H1 (cell line): ENCODE results near the gene TNIK. TPM values are rescaled to one million over a fixed set of nuclear protein-coding genes. Genes with fewer than 3 reads are reported as not detected.

Source experiments
- CTCF ChIA-PET: fragments of 300-600 bp; sonication (Branson Sonifier 250); formaldehyde crosslinking; loops from one replicate; lab custom pipeline; 2021; ENCODE audit not compliant: partially characterized antibody; lab: Charles Lee
- POLR2A ChIA-PET: fragments of 300-600 bp; sonication (Branson Sonifier 250); formaldehyde crosslinking; loops from one replicate; lab custom pipeline; 2021; ENCODE audit warnings: inconsistent platforms; ENCODE audit not compliant: partially characterized antibody; lab: Charles Lee
- DNase-seq, 2 experiments: peaks; one replicate each; pipeline versions ENCODE4 v3.0.0 to v3.0.0-alpha.2; 2010 to 2022; ENCODE audit warnings: low spot score in 2 of 2, low read depth in 1 of 2, mixed read lengths in 1 of 2
- FAIRE-seq: peaks from 2 replicates; lab custom pipeline; 2011; peaks lifted over from hg19 to GRCh38; lab: Jason Lieb, UNC
- H2AFZ ChIP-seq: 2 replicates; pipeline ENCODE4 v1.8.1; 2012; ENCODE audit warnings: low read length, inconsistent platforms
- H2AK5ac ChIP-seq: 2 replicates; pipeline ENCODE4 v1.6.1; 2013; ENCODE audit warnings: low read depth, low read length
- H2BK120ac ChIP-seq: replicated peaks from 2 replicates; pipeline ENCODE3; 2013; ENCODE audit warnings: low read depth, low read length, inconsistent platforms
- H2BK12ac ChIP-seq: 2 replicates; pipeline ENCODE4 v1.6.1; 2013; ENCODE audit warnings: low read depth, low read length
- H2BK15ac ChIP-seq: 2 replicates; pipeline ENCODE4 v1.6.1; 2013; ENCODE audit warnings: low read length
- H2BK20ac ChIP-seq: 2 replicates; pipeline ENCODE4 v1.6.1; 2013; ENCODE audit warnings: low read length
- H2BK5ac ChIP-seq: 2 replicates; pipeline ENCODE4 v1.6.1; 2013; ENCODE audit warnings: low read depth, low read length
- H3K14ac ChIP-seq: 2 replicates; pipeline ENCODE4 v1.6.1; 2013; ENCODE audit warnings: inconsistent platforms; ENCODE audit not compliant: insufficient read length
- H3K18ac ChIP-seq: 2 replicates; pipeline ENCODE4 v1.6.1; 2013; ENCODE audit warnings: low read length; ENCODE audit errors: extremely low read depth
- H3K23ac ChIP-seq: 2 replicates; pipeline ENCODE4 v1.6.1; 2013; ENCODE audit warnings: inconsistent platforms; ENCODE audit not compliant: insufficient read length
- H3K23me2 ChIP-seq: 2 replicates; pipeline ENCODE4 v1.6.1; 2013; ENCODE audit warnings: low read depth, low read length
- H3K27ac ChIP-seq: 2 replicates; pipeline ENCODE4 v1.6.1; 2011; ENCODE audit warnings: low read depth, low read length, inconsistent platforms
- H3K27me3 ChIP-seq, 4 experiments: replicated peaks in 1 of 4; 1 replicate in 1 of 4; 2 replicates in 3 of 4; pipeline versions ENCODE4 v1.6.1 to v1.8.1; 2011 to 2013; ENCODE audit warnings: low read length in 3 of 4, mild to moderate bottlenecking in 3 of 4, inconsistent platforms in 2 of 4, mixed read lengths in 2 of 4, moderate library complexity in 1 of 4; ENCODE audit not compliant: control insufficient read depth in 3 of 4, insufficient read depth in 3 of 4; ENCODE audit errors: extremely low read depth in 1 of 4
- H3K36me3 ChIP-seq, 4 experiments: 2 replicates each; pipeline versions ENCODE4 v1.6.1 to v1.8.1; 2011 to 2013; ENCODE audit warnings: mild to moderate bottlenecking in 4 of 4, low read length in 3 of 4, moderate library complexity in 2 of 4, control low read depth in 1 of 4, inconsistent platforms in 1 of 4; ENCODE audit not compliant: insufficient read depth in 4 of 4, control insufficient read depth in 2 of 4
- H3K4ac ChIP-seq: replicated peaks from 2 replicates; pipeline ENCODE3; 2013; ENCODE audit warnings: low read length, low read depth, mixed read lengths, inconsistent platforms; ENCODE audit not compliant: insufficient read length
- H3K4me1 ChIP-seq, 4 experiments: replicated peaks in 1 of 4; 1 replicate in 1 of 4; 2 replicates in 3 of 4; pipeline versions ENCODE4 v1.6.1 to v1.8.1; 2011 to 2013; ENCODE audit warnings: low read length in 3 of 4, inconsistent platforms in 2 of 4, mixed read lengths in 1 of 4; ENCODE audit not compliant: insufficient read depth in 4 of 4, control insufficient read depth in 3 of 4
- H3K4me2 ChIP-seq, 2 experiments: 2 replicates each; pipeline versions ENCODE4 v1.6.1 to v1.8.1; 2011 to 2013; ENCODE audit warnings: low read depth in 2 of 2, low read length in 2 of 2, control low read depth in 1 of 2, inconsistent platforms in 1 of 2, mild to moderate bottlenecking in 1 of 2; ENCODE audit not compliant: insufficient read depth in 1 of 2
- H3K4me3 ChIP-seq, 4 experiments: fragments of 200-600, 300-600 bp in 1 of 4; sonication (generic), shearing (Covaris generic), sonication (Bioruptor Twin) in 1 of 4; 2 replicates each; pipeline versions ENCODE4 v1.5.1 to v1.8.1; 2011 to 2016; ENCODE audit warnings: low read length in 4 of 4, low read depth in 3 of 4, control low read depth in 2 of 4, inconsistent platforms in 2 of 4, mild to moderate bottlenecking in 2 of 4, mixed read lengths in 1 of 4, moderate library complexity in 1 of 4; ENCODE audit not compliant: insufficient read depth in 2 of 4; ENCODE audit errors: extremely low read depth in 1 of 4
- H3K56ac ChIP-seq: replicated peaks from 2 replicates; pipeline ENCODE3; 2013; ENCODE audit warnings: low read depth, mild to moderate bottlenecking, mixed read lengths, low read length, inconsistent platforms; ENCODE audit not compliant: insufficient read length
- H3K79me1 ChIP-seq: 2 replicates; pipeline ENCODE4 v1.6.1; 2013; ENCODE audit warnings: low read depth, low read length, control low read depth
- H3K79me2 ChIP-seq, 2 experiments: 2 replicates each; pipeline versions ENCODE4 v1.6.1 to v1.8.1; 2012 to 2013; ENCODE audit warnings: low read length in 2 of 2, mild to moderate bottlenecking in 2 of 2, inconsistent platforms in 1 of 2; ENCODE audit not compliant: insufficient read depth in 2 of 2, control insufficient read depth in 1 of 2
- H3K9ac ChIP-seq, 4 experiments: replicated peaks in 1 of 4; 1 replicate in 1 of 4; 2 replicates in 3 of 4; pipeline versions ENCODE4 v1.6.1 to v1.8.1; 2011 to 2013; ENCODE audit warnings: low read depth in 3 of 4, low read length in 3 of 4, control low read depth in 2 of 4, mild to moderate bottlenecking in 2 of 4, moderate library complexity in 2 of 4, inconsistent platforms in 1 of 4; ENCODE audit errors: extremely low read depth in 1 of 4
- H3K9me3 ChIP-seq, 2 experiments: 2 replicates each; pipeline versions ENCODE4 v1.6.1 to v1.8.1; 2012 to 2013; ENCODE audit warnings: mild to moderate bottlenecking in 2 of 2, moderate library complexity in 2 of 2, control low read depth in 1 of 2, inconsistent platforms in 1 of 2, low read depth in 1 of 2, low read length in 1 of 2, mixed read lengths in 1 of 2; ENCODE audit not compliant: insufficient read depth in 2 of 2
- H4K20me1 ChIP-seq, 2 experiments: replicated peaks in 1 of 2; 2 replicates each; pipeline versions ENCODE3 to v1.8.1; 2011 to 2013; ENCODE audit warnings: inconsistent platforms in 2 of 2, low read length in 2 of 2, mild to moderate bottlenecking in 1 of 2; ENCODE audit not compliant: insufficient read depth in 2 of 2, control insufficient read depth in 1 of 2
- H4K5ac ChIP-seq: 2 replicates; pipeline ENCODE4 v1.6.1; 2013; ENCODE audit warnings: low read length, low read depth, mixed read lengths, inconsistent platforms; ENCODE audit not compliant: insufficient read length
- H4K8ac ChIP-seq: 2 replicates; pipeline ENCODE4 v1.8.0; 2013; ENCODE audit warnings: mild to moderate bottlenecking, moderate library complexity, low read length, inconsistent platforms; ENCODE audit not compliant: insufficient read depth; ENCODE audit errors: extremely low read depth
- H4K91ac ChIP-seq: replicated peaks from 2 replicates; pipeline ENCODE3; 2013; ENCODE audit warnings: low read length, mixed read lengths, inconsistent platforms; ENCODE audit not compliant: insufficient read length
- ATF3 ChIP-seq: IDR thresholded peaks from 2 replicates; pipeline ENCODE4 v1.6.1; 2011; ENCODE audit warnings: low read depth, mild to moderate bottlenecking, low read length; ENCODE audit not compliant: insufficient read depth
- BRCA1 ChIP-seq: IDR thresholded peaks from 2 replicates; pipeline ENCODE4 v1.6.1; 2012; ENCODE audit warnings: low read depth, low read length, improper control_type of control experiment
- CBX8 ChIP-seq: fragments of 300-800, 300-1000 bp; sonication (generic); IDR thresholded peaks from 2 replicates; pipeline ENCODE4 v1.7.1; 2016; ENCODE audit warnings: low read depth, low read length, borderline replicate concordance
- KDM5A ChIP-seq: fragments of 200-600 bp; IDR thresholded peaks from 2 replicates; pipeline ENCODE4 v1.7.1; 2012; ENCODE audit warnings: mild to moderate bottlenecking, low read length, inconsistent platforms, mixed read lengths
- RAD21 ChIP-seq, 2 experiments: IDR thresholded peaks in 1 of 2; conservative IDR thresholded peaks in 1 of 2; 2 replicates each; pipeline ENCODE4 v1.6.1; 2011; ENCODE audit warnings: low read depth in 2 of 2, low read length in 2 of 2, improper control_type of control experiment in 1 of 2, inconsistent platforms in 1 of 2, mild to moderate bottlenecking in 1 of 2, moderate library complexity in 1 of 2
- SIRT6 ChIP-seq: IDR thresholded peaks from one replicate; pipeline ENCODE4 v1.7.1; 2012; ENCODE audit warnings: low read length, inconsistent platforms
- polyA plus RNA-seq, 7 experiments: library from polyadenylated mRNA; depleted of rRNA in 3 of 7; stranded (reverse) in 5 of 7; unstranded in 2 of 7; fragments of >200 nt in 5 of 7; fragments of 200-250 nt in 2 of 7; gene quantifications; 1 replicate in 5 of 7; 2 replicates in 1 of 7; 4 replicates in 1 of 7; pipeline versions ENCODE4 v1.2.1 to v1.2.3, GENCODE V29; 2011 to 2013; ENCODE audit warnings: missing spikeins in 2 of 7, mixed read lengths in 2 of 7
- total RNA-seq: library from RNA; stranded (reverse); fragmentation: NEBNext Ultra II Directional; extraction: Animal tissue kit (Norgen Biotek cat#: 25700); gene quantifications from 2 replicates; pipeline ENCODE4 v1.2.1, GENCODE V29; 2021
- TF ChIP-seq, protein P1 (sequence below), 3 experiments: IDR thresholded peaks; 1 replicate in 2 of 3; 2 replicates in 1 of 3; pipeline versions ENCODE4 v1.5.1 to v1.6.1; 2011; ENCODE audit warnings: low read length in 3 of 3, mild to moderate bottlenecking in 3 of 3, inconsistent platforms in 2 of 3, low read depth in 1 of 3, moderate library complexity in 1 of 3; ENCODE audit not compliant: insufficient read depth in 1 of 3; ENCODE audit errors: control extremely low read depth in 1 of 3

TNIK gene
- total and polyA plus RNA-seq, 2 of the 8 experiments (the other 6 are each of a cell fraction or from before 2014, with no cell fraction given), result 7.4 to 42.0 TPM

- Histone ChIP-seq H2AFZ (no peak overlapping the region), H3K9me3 (peaks cover 5 to 7% of the 10 kb centered on the region in 2 experiments), H2BK120ac (no peak overlapping the region), H3K23ac (no peak overlapping the region), H2BK5ac (no peak overlapping the region), H3K4me1 (peaks cover 0 to 12% (median 4%) of the 10 kb centered on the region in 4 experiments; a peak in 4 of 7 replicates), H3K27ac (no peak overlapping the region), H3K18ac (no peak overlapping the region), H3K14ac (no peak overlapping the region), H2BK15ac (no peak overlapping the region), H4K5ac (no peak overlapping the region), H3K4me2 (no peak overlapping the region), H2AK5ac (no peak overlapping the region), H3K23me2 (no peaks in the 10 kb centered on the region), H4K91ac (no peak overlapping the region), H4K8ac (no peak overlapping the region), H3K79me1 (no peaks in the 10 kb centered on the region), H3K9ac (no peak overlapping the region), H4K20me1 (no peaks in the 10 kb centered on the region), H2BK12ac (no peak overlapping the region), H3K56ac (no peak overlapping the region), H2BK20ac (no peak overlapping the region), H3K79me2 (no peaks in the 10 kb centered on the region), H3K4me3 (no peak overlapping the region), H3K27me3 (no peaks in the 10 kb centered on the region), H3K4ac (no peak overlapping the region), H3K36me3 (peaks cover 0 to 17% (median 0%) of the 10 kb centered on the region in 4 experiments; a peak in 2 of 8 replicates)
- no peak for TF ChIP-seq KDM5A
- no peak for TF ChIP-seq BRCA1
- peak; percentile 79 to 80 for TF ChIP-seq RAD21 (IDR thresholded peaks at IDR 0.05 in 1 of 2, conservative IDR thresholded peaks at IDR 0.05 in 1 of 2; ENCODE audit: low read depth in 2 of 2, low read length in 2 of 2)
- no peak for TF ChIP-seq SIRT6
- no peak for TF ChIP-seq ATF3
- TF ChIP-seq CBX8, result no peak
- TF ChIP-seq, protein P1, sequence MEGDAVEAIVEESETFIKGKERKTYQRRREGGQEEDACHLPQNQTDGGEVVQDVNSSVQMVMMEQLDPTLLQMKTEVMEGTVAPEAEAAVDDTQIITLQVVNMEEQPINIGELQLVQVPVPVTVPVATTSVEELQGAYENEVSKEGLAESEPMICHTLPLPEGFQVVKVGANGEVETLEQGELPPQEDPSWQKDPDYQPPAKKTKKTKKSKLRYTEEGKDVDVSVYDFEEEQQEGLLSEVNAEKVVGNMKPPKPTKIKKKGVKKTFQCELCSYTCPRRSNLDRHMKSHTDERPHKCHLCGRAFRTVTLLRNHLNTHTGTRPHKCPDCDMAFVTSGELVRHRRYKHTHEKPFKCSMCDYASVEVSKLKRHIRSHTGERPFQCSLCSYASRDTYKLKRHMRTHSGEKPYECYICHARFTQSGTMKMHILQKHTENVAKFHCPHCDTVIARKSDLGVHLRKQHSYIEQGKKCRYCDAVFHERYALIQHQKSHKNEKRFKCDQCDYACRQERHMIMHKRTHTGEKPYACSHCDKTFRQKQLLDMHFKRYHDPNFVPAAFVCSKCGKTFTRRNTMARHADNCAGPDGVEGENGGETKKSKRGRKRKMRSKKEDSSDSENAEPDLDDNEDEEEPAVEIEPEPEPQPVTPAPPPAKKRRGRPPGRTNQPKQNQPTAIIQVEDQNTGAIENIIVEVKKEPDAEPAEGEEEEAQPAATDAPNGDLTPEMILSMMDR (IDR thresholded peaks at IDR 0.05; ENCODE audit: control extremely low read depth in 1 of 3, insufficient read depth in 1 of 3, low read depth in 1 of 3, low read length in 3 of 3), result peak in 2 of 3 experiments; percentile 53 to 66; a peak in 2 of 4 replicates
- POLR2A ChIA-PET, result interaction anchor here (1.3 kb wide), 1 partner anchor 296 kb away, joined by 4 read pairs; no protein-coding TSS in a partner anchor
- CTCF ChIA-PET, result interaction anchor here (0.6 to 2.2 kb wide), 44 partner anchors 9 to 676 kb away, joined by 3 to 20 read pairs (median 4); no protein-coding TSS in a partner anchor
- no peak for DNase-seq
- FAIRE-seq, result no peak
Observed at GRCh38 chr3:171163101-171164066, 296.8 kb downstream of the TNIK start.
